Pancreas (tissue), 10 donors: ENCODE data around the gene FMNL3. TPM values are rescaled to one million over a fixed set of nuclear protein-coding genes. Genes with fewer than 3 reads are reported as not detected.

Experiments used
- ATAC-seq, 4 donors: fragments of 200-7000 bp; cut with Tn5 transposase; one replicate each; pipeline versions ENCODE4 v1.8.0 to v1.9.1; 2020; ENCODE audit warnings: mild to moderate bottlenecking in 4 of 4, moderate library complexity in 4 of 4
- DNase-seq, 6 donors: peaks; one replicate each; pipeline ENCODE4 v3.0.0-alpha.2; 2020
- FAIRE-seq: peaks from 2 replicates; lab custom pipeline; 2012; peaks lifted over from hg19 to GRCh38; lab: Jason Lieb, UNC
- H3K27ac ChIP-seq, 4 donors: fragments of 200-600 bp; sonication (generic); 1 replicate in 3 of 4; 2 replicates in 1 of 4; pipeline versions ENCODE4 v1.5.0 to v1.8.0; 2020
- H3K27me3 ChIP-seq, 4 donors: fragments of 200-600 bp; one replicate each; pipeline ENCODE4 v1.8.0; 2021
- H3K36me3 ChIP-seq, 3 donors: fragments of 200-600 bp; sonication (generic) in 1 of 3; one replicate each; pipeline versions ENCODE4 v1.5.0 to v1.8.0; 2020 to 2021
- H3K4me1 ChIP-seq, 3 donors: fragments of 200-600 bp; one replicate each; pipeline ENCODE4 v1.8.0; 2021
- H3K4me3 ChIP-seq, 4 donors: fragments of 200-600 bp; sonication (generic) in 2 of 4; one replicate each; pipeline versions ENCODE4 v1.5.0 to v1.8.0; 2020 to 2021
- H3K9me3 ChIP-seq, 4 donors: fragments of 200-600 bp; one replicate each; pipeline ENCODE4 v1.8.0; 2021
- CTCF ChIP-seq, 4 donors: fragments of 200-600 bp; sonication (generic) in 3 of 4; IDR thresholded peaks; one replicate each; pipeline versions ENCODE4 v1.5.0 to v1.8.0; 2021; ENCODE audit warnings: antibody characterized with exemption in 4 of 4
- WGBS, 2 donors: extraction: QIAGEN DNeasy Blood & Tissue Kit; methylation state at CpG; one replicate each; pipeline ENCODE4 v1.1.7; 2013; 5-methylcytosine and 5-hydroxymethylcytosine counted together
- intact Hi-C, 3 donors: fragments of 100-400 bp; cut with DNase I; formaldehyde crosslinking; loops; one replicate each; pipeline versions ENCODE4 v1.11.1 to v1.14.2; 2022
- polyA plus RNA-seq, 2 donors: library from polyadenylated mRNA; stranded (reverse); fragments of 200-250 nt; gene quantifications; one replicate each; pipeline ENCODE4 v1.2.3, GENCODE V29; 2013
- total RNA-seq, 6 donors: library from RNA; stranded (reverse); fragmentation: NEBNext Ultra II Directional in 4 of 6; extraction: Animal tissue kit (Norgen Biotek cat#: 25700) in 4 of 6; gene quantifications; one replicate each; pipeline versions ENCODE4 v1.2.1 to v1.2.4, GENCODE V29; 2021 to 2023
- donor health status: healthy with polysubstance abuse.
- donor health status: DM: no; HTN: no; CAD: no; lungs with moderate emphysema.
- donor health status: DM: no; HTN: no; CAD: no.
- donor health status: control.
- donor health status: control.
- donor health status: Bipolar disorder and iron deficiency.
- donor health status: DM: yes; HTN: yes; CAD: no.
- donor health status: DM: no; HTN: no; CAD: no.
- donor health status: DM: no; HTN: no; CAD: no.
- donor health status: DM: yes; HTN: yes; CAD: no.

FMNL3 gene
- total and polyA plus RNA-seq, 8 donors = 1.8 to 13.5 (median 3.0) TPM

- intact Hi-C loops = no loop called here
- H3K27me3 ChIP-seq = no peaks in the 10 kb centered on the region
- H3K27ac ChIP-seq = no peak overlapping the region
- DNase-seq (no peak), ATAC-seq (no peak), FAIRE-seq (no peak)
- peaks cover 0 to 10% (median 10%) of the 10 kb centered on the region in 3 donors for H3K36me3 ChIP-seq
- no peak for TF ChIP-seq CTCF (IDR thresholded peaks at IDR 0.05)
- H3K4me3 ChIP-seq = no peak overlapping the region
- no peaks in the 10 kb centered on the region for H3K9me3 ChIP-seq
- 37 to 45% methylated on average over 3 of the region's 3 CpGs for WGBS, 2 donors
- H3K4me1 ChIP-seq = peaks cover 18 to 44% (median 43%) of the 10 kb centered on the region in 3 donors
Observed at GRCh38 chr12:49748800-49749199, 41.6 kb upstream of the FMNL3 start.

GRCh38 chr12:49748306-49748705 lies 41.1 kb upstream of the FMNL3 start:
- no peaks in the 10 kb centered on the region for H3K9me3 ChIP-seq
- no peak overlapping the region for H3K27ac ChIP-seq
- WGBS, 2 donors = 24 to 28% methylated on average over 1 of the region's 1 CpG
- intact Hi-C loops = no loop called here
- no peak for ATAC-seq
- TF ChIP-seq CTCF (IDR thresholded peaks at IDR 0.05) = no peak
- H3K4me1 ChIP-seq = peaks cover 21 to 49% (median 48%) of the 10 kb centered on the region in 3 donors
- peaks cover 0 to 5% (median 5%) of the 10 kb centered on the region in 3 donors for H3K36me3 ChIP-seq
- no peak overlapping the region for H3K4me3 ChIP-seq
- no peak for DNase-seq
- H3K27me3 ChIP-seq = no peaks in the 10 kb centered on the region
- FAIRE-seq = no peak

GRCh38 chr12:49744363-49744885 lies 37.2 kb upstream of the FMNL3 start:
- no peak overlapping the region for H3K27ac ChIP-seq
- DNase-seq (no peak), ATAC-seq (no peak), FAIRE-seq (no peak)
- TF ChIP-seq CTCF (IDR thresholded peaks at IDR 0.05) = no peak
- no peaks in the 10 kb centered on the region for H3K27me3 ChIP-seq
- peaks cover 25 to 32% (median 25%) of the 10 kb centered on the region in 3 donors for H3K4me1 ChIP-seq
- H3K36me3 ChIP-seq = no peaks in the 10 kb centered on the region
- no peak overlapping the region for H3K4me3 ChIP-seq
- no peaks in the 10 kb centered on the region for H3K9me3 ChIP-seq
- intact Hi-C loops = no loop called here
- 47 to 62% methylated on average over 3 of the region's 3 CpGs for WGBS, 2 donors

GRCh38 chr12:49741882-49742620 lies 34.8 kb upstream of the FMNL3 start:
- ATAC-seq = peak; percentile 76 to 87 (median 82)
- FAIRE-seq = no peak
- H3K9me3 ChIP-seq = no peaks in the 10 kb centered on the region
- peak; percentile 84 to 95 (median 90) for DNase-seq
- H3K36me3 ChIP-seq = no peaks in the 10 kb centered on the region
- H3K27ac ChIP-seq = peak overlapping the region; percentile 91 to 98 (median 96)
- peaks cover 17 to 25% (median 25%) of the 10 kb centered on the region in 3 donors for H3K4me1 ChIP-seq
- WGBS, 2 donors = 0% methylated on average over 34 to 35 of the region's 35 CpGs
- intact Hi-C loops = no loop called here
- H3K4me3 ChIP-seq = peak overlapping the region; percentile 65 to 82 (median 70)
- no peak for TF ChIP-seq CTCF (IDR thresholded peaks at IDR 0.05)
- H3K27me3 ChIP-seq = no peaks in the 10 kb centered on the region
